A549 (cell line): Measurements from ENCODE around the gene TMCO2. TPM values are rescaled to one million over a fixed set of nuclear protein-coding genes. Genes with fewer than 3 reads are reported as not detected.

Source experiments
- ATAC-seq, 2 experiments: fragments of 200-7000 bp in 1 of 2; fragments of >200 bp in 1 of 2; cut with Nextera tagmentation in 1 of 2; cut with Tn5 transposase in 1 of 2; 3 replicates each; pipeline versions ENCODE4 v1.8.0 to v1.9.1; 2018 to 2020; ENCODE audit warnings: mild to moderate bottlenecking in 1 of 2, moderate library complexity in 1 of 2
- CTCF ChIA-PET: fragments of 300-600 bp; sonication (Branson Sonifier 250); formaldehyde crosslinking; extraction: SDS; loops from one replicate; lab custom pipeline; 2021; ENCODE audit warnings: antibody characterized with exemption, inconsistent platforms; lab: Yijun Ruan, JAX
- POLR2A ChIA-PET: fragments of 350-600 bp; formaldehyde crosslinking; extraction: SDS; loops from one replicate; lab custom pipeline; 2021; ENCODE audit warnings: antibody characterized with exemption, inconsistent platforms; lab: Yijun Ruan, JAX
- DNase-seq, 2 experiments: peaks; one replicate each; pipeline versions ENCODE4 v3.0.0 to v3.0.0-alpha.2; 2011 to 2016; ENCODE audit warnings: low read depth in 1 of 2, low spot score in 1 of 2
- FAIRE-seq: peaks from 2 replicates; lab custom pipeline; 2011; peaks lifted over from hg19 to GRCh38; lab: Jason Lieb, UNC
- H3K27ac ChIP-seq, 2 experiments: fragments of >200 bp; sonication (Bioruptor Twin); formaldehyde crosslinking; 3 replicates each; pipeline ENCODE4 v1.5.1; 2016 to 2017
- H3K4me1 ChIP-seq: fragments of >200 bp; sonication (Bioruptor Twin); formaldehyde crosslinking; 3 replicates; pipeline ENCODE4 v1.6.1; 2016
- H3K4me2 ChIP-seq: fragments of >200 bp; sonication (Bioruptor Twin); formaldehyde crosslinking; 3 replicates; pipeline ENCODE4 v1.6.1; 2016
- H3K4me3 ChIP-seq: fragments of >200 bp; sonication (Bioruptor Twin); formaldehyde crosslinking; 3 replicates; pipeline ENCODE4 v1.5.1; 2016
- H3K9me3 ChIP-seq: fragments of >200 bp; sonication (Bioruptor Twin); formaldehyde crosslinking; 3 replicates; pipeline ENCODE4 v1.6.1; 2016
- ATOH8 ChIP-seq: fragments of 250-450 bp; sonication (Bioruptor Pico); IDR thresholded peaks from 2 replicates; pipeline ENCODE4 v1.5.0; 2020; ENCODE audit warnings: low read depth, mild to moderate bottlenecking, moderate library complexity
- BCL3 ChIP-seq: fragments of >200 bp; sonication (Bioruptor Twin); formaldehyde crosslinking; IDR thresholded peaks from 3 replicates; pipeline ENCODE4 v1.6.1; 2016
- CBX8 ChIP-seq: fragments of 200-600 bp; sonication (generic); IDR thresholded peaks from 2 replicates; pipeline ENCODE4 v1.6.1; 2016
- CEBPB ChIP-seq, 2 experiments: fragments of >200 bp in 1 of 2; sonication (Bioruptor Twin) in 1 of 2; formaldehyde crosslinking in 1 of 2; IDR thresholded peaks; 2 replicates each; pipeline ENCODE4 v1.6.1; 2012 to 2016
- CHD2 ChIP-seq: fragments of 150-350 bp; IDR thresholded peaks from 2 replicates; pipeline ENCODE4 v1.6.1; 2014; ENCODE audit warnings: low read length; ENCODE audit not compliant: partially characterized antibody
- CTCF ChIP-seq: fragments of >200 bp; sonication (Bioruptor Twin); formaldehyde crosslinking; IDR thresholded peaks from 3 replicates; pipeline ENCODE4 v1.5.1; 2016
- E2F6 ChIP-seq: IDR thresholded peaks from 2 replicates; pipeline ENCODE4 v1.6.1; 2012; ENCODE audit warnings: low read depth, borderline replicate concordance
- EHMT2 ChIP-seq: fragments of 200-600 bp; sonication (generic); IDR thresholded peaks from 2 replicates; pipeline ENCODE4 v1.6.1; 2016; ENCODE audit warnings: antibody characterized with exemption, low read depth, mild to moderate bottlenecking, moderate library complexity
- ESRRA ChIP-seq: fragments of 150-350 bp; IDR thresholded peaks from 2 replicates; pipeline ENCODE4 v1.6.1; 2014; ENCODE audit warnings: mild to moderate bottlenecking, low read length, borderline replicate concordance
- HES2 ChIP-seq: fragments of >200 bp; sonication (Bioruptor Twin); formaldehyde crosslinking; IDR thresholded peaks from 2 replicates; pipeline ENCODE4 v1.6.1; 2016
- HEYL ChIP-seq: fragments of 250-450 bp; sonication (Bioruptor Pico); IDR thresholded peaks from 2 replicates; pipeline ENCODE4 v1.8.0; 2021; ENCODE audit warnings: mild to moderate bottlenecking, moderate library complexity
- HMGXB4 ChIP-seq: fragments of 250-450 bp; sonication (Bioruptor Pico); IDR thresholded peaks from 2 replicates; pipeline ENCODE4 v1.5.0; 2021; ENCODE audit warnings: mild to moderate bottlenecking, moderate library complexity, borderline replicate concordance
- HOXB5 ChIP-seq: fragments of 250-450 bp; sonication (Bioruptor Pico); IDR thresholded peaks from 2 replicates; pipeline ENCODE4 v1.5.0; 2020; ENCODE audit warnings: mild to moderate bottlenecking, moderate library complexity
- JUN ChIP-seq, 2 experiments: fragments of >200 bp; sonication (Bioruptor Twin); formaldehyde crosslinking; IDR thresholded peaks; 2 replicates in 1 of 2; 3 replicates in 1 of 2; pipeline ENCODE4 v1.6.1; 2016 to 2017
- MAX ChIP-seq: IDR thresholded peaks from 2 replicates; pipeline ENCODE4 v1.6.1; 2012
- MYC ChIP-seq: IDR thresholded peaks from 2 replicates; pipeline ENCODE4 v1.6.1; 2012; ENCODE audit warnings: mild to moderate bottlenecking, inconsistent platforms, low read length, improper control_type of control experiment, borderline replicate concordance
- NPAS2 ChIP-seq: fragments of 250-450 bp; sonication (Bioruptor Pico); IDR thresholded peaks from 2 replicates; pipeline ENCODE4 v1.8.0; 2022; ENCODE audit warnings: mild to moderate bottlenecking, moderate library complexity, borderline replicate concordance
- NR3C1 ChIP-seq: fragments of >200 bp; sonication (Bioruptor Twin); formaldehyde crosslinking; IDR thresholded peaks from 3 replicates; pipeline ENCODE4 v1.6.1; 2017
- POLR2A ChIP-seq: IDR thresholded peaks from 2 replicates; pipeline ENCODE4 v1.6.1; 2012; ENCODE audit warnings: mild to moderate bottlenecking, low read length
- POLR2AphosphoS2 ChIP-seq: conservative IDR thresholded peaks from 2 replicates; pipeline ENCODE4 v1.6.1; 2012; ENCODE audit warnings: low read length, improper control_type of control experiment, inconsistent platforms
- RCOR1 ChIP-seq: fragments of 150-350 bp; IDR thresholded peaks from 2 replicates; pipeline ENCODE4 v1.6.1; 2014; ENCODE audit warnings: antibody characterized with exemption, low read length, low read depth
- RFX5 ChIP-seq: fragments of 450-650 bp; IDR thresholded peaks from 2 replicates; pipeline ENCODE4 v1.7.1; 2014; ENCODE audit warnings: antibody characterized with exemption, mild to moderate bottlenecking, moderate library complexity
- RNF2 ChIP-seq: fragments of 200-600 bp; sonication (generic); IDR thresholded peaks from 2 replicates; pipeline ENCODE4 v1.6.1; 2016; ENCODE audit warnings: low read depth, mild to moderate bottlenecking, antibody characterized with exemption, moderate library complexity, borderline replicate concordance
- ZFP36 ChIP-seq: fragments of 450-650 bp; IDR thresholded peaks from 2 replicates; pipeline ENCODE4 v1.6.1; 2014; ENCODE audit warnings: borderline replicate concordance; ENCODE audit not compliant: partially characterized antibody
- ZNF302 ChIP-seq: fragments of 250-450 bp; sonication (Bioruptor Pico); IDR thresholded peaks from 2 replicates; pipeline ENCODE4 v1.9.0; 2021; ENCODE audit warnings: inconsistent platforms, mild to moderate bottlenecking, moderate library complexity
- ZSCAN20 ChIP-seq: fragments of 250-450 bp; sonication (Bioruptor Pico); IDR thresholded peaks from 2 replicates; pipeline ENCODE4 v1.8.0; 2022; ENCODE audit warnings: mild to moderate bottlenecking, moderate library complexity
- WGBS: methylation state at CpG from one replicate; pipeline ENCODE4 v1.1.6; 2017; ENCODE audit errors: missing lambda C conversion rate; 5-methylcytosine and 5-hydroxymethylcytosine counted together
- polyA plus RNA-seq, 4 experiments: library from polyadenylated mRNA; depleted of rRNA in 3 of 4; stranded (reverse); fragments of >200 nt; fragmentation: RNase III in 1 of 4; extraction: RNeasy Plus Mini Kit Qiagen cat#74134 plus additional on column Dnase treatment in 1 of 4; gene quantifications; 2 replicates in 3 of 4; 3 replicates in 1 of 4; pipeline ENCODE4 v1.2.3, GENCODE V29; 2011 to 2017

The TMCO2 gene
- polyA plus RNA-seq, 2 of the 4 experiments (the other 2 are of a cell fraction): not detected

GRCh38 chr1:40268211-40268610 lies 20.5 kb downstream of the TMCO2 start:
- POLR2A ChIA-PET: no interaction called here
- no peak for TF ChIP-seq CHD2
- TF ChIP-seq ATOH8 (CRISPR knock-in tag): no peak
- TF ChIP-seq ZFP36: no peak
- no peak for TF ChIP-seq RNF2
- TF ChIP-seq RFX5: no peak
- Histone ChIP-seq H3K9me3 (no peaks in the 10 kb centered on the region), H3K4me1 (no peaks in the 10 kb centered on the region), H3K4me2 (no peak overlapping the region), H3K27ac (no peak overlapping the region), H3K4me3 (no peak overlapping the region)
- FAIRE-seq (no peak), DNase-seq (no peak), ATAC-seq (no peak)
- CTCF ChIA-PET: no interaction called here

- TF ChIP-seq NR3C1 (no peak), ATOH8 (CRISPR knock-in tag) (no peak), CEBPB (IDR thresholded peaks at IDR 0.05) (no peak), CBX8 (no peak), MAX (no peak), POLR2A (no peak), HOXB5 (CRISPR knock-in tag) (no peak), HES2 (no peak), ZNF302 (CRISPR knock-in tag) (no peak), POLR2AphosphoS2 (no peak), BCL3 (no peak), MYC (no peak), HEYL (CRISPR knock-in tag) (no peak), E2F6 (no peak)
- ATAC-seq: no peak
- ChIA-PET POLR2A (no interaction called here), CTCF (no interaction called here)
- DNase-seq: no peak
- FAIRE-seq: no peak
- Histone ChIP-seq H3K4me1 (no peaks in the 10 kb centered on the region), H3K4me3 (no peak overlapping the region), H3K9me3 (no peaks in the 10 kb centered on the region), H3K4me2 (no peak overlapping the region), H3K27ac (no peak overlapping the region)
- 60% methylated on average over 3 of the region's 3 CpGs for WGBS
These were observed 22.6 kb downstream of the TMCO2 start for GRCh38 chr1:40270152-40270834.

- FAIRE-seq (no peak), ATAC-seq (no peak), DNase-seq (no peak)
- Histone ChIP-seq H3K4me3 (no peak overlapping the region), H3K27ac (no peak overlapping the region), H3K4me2 (no peak overlapping the region), H3K9me3 (no peaks in the 10 kb centered on the region), H3K4me1 (no peaks in the 10 kb centered on the region)
- ChIA-PET POLR2A (no interaction called here), CTCF (interaction anchor here (1.6 kb wide), 1 partner anchor 44 kb away, joined by 3 read pairs; no protein-coding TSS in a partner anchor)
- WGBS: 87% methylated on average over 3 of the region's 3 CpGs
- TF ChIP-seq CTCF (no peak), ESRRA (no peak), ZSCAN20 (CRISPR knock-in tag) (no peak), CEBPB (IDR thresholded peaks at IDR 0.05) (no peak), NPAS2 (no peak), EHMT2 (no peak), HMGXB4 (CRISPR knock-in tag) (no peak), JUN (IDR thresholded peaks at IDR 0.05) (no peak), RCOR1 (no peak), CHD2 (no peak)
These were observed 25.0 kb downstream of the TMCO2 start for GRCh38 chr1:40272653-40273213.
